K562 (cell line): ENCODE data around the gene CHCHD5. TPM values are rescaled to one million over a fixed set of nuclear protein-coding genes. Genes with fewer than 3 reads are reported as not detected.
A peak's percentile ranks its signal among the peaks of the same experiment; 100 is the strongest.

Experiments used
- CHD1 ChIP-seq: fragments of 200-600 bp; sonication (generic); IDR thresholded peaks from one replicate; pipeline ENCODE4 v1.6.1; 2012; ENCODE audit warnings: mild to moderate bottlenecking, moderate library complexity, low read length, inconsistent platforms
- CHD7 ChIP-seq: fragments of 200-600 bp; sonication (generic); IDR thresholded peaks from one replicate; pipeline ENCODE4 v1.6.1; 2012; ENCODE audit warnings: mild to moderate bottlenecking, low read depth, low read length, inconsistent platforms
- ESRRB ChIP-seq: fragments of 250-450 bp; sonication (Bioruptor Pico); IDR thresholded peaks from 2 replicates; pipeline ENCODE4 v1.5.0; 2020; ENCODE audit warnings: mild to moderate bottlenecking, moderate library complexity, borderline replicate concordance
- EZH2 ChIP-seq: IDR thresholded peaks from 2 replicates; pipeline ENCODE4 v1.6.1; 2012; ENCODE audit warnings: low read depth, mild to moderate bottlenecking, inconsistent platforms, low read length, borderline replicate concordance
- JUND ChIP-seq, 2 experiments: IDR thresholded peaks; 2 replicates in 1 of 2; 3 replicates in 1 of 2; pipeline ENCODE4 v1.6.1; 2011; ENCODE audit warnings: borderline replicate concordance in 2 of 2, low read depth in 2 of 2, low read length in 2 of 2, improper control_type of control experiment in 1 of 2, missing biosample characterization in 1 of 2, missing genetic modification characterization in 1 of 2, missing genetic modification reagents in 1 of 2
- KAT2B ChIP-seq: IDR thresholded peaks from one replicate; pipeline ENCODE4 v1.6.1; 2012; ENCODE audit warnings: low read depth, mild to moderate bottlenecking, control low read depth, inconsistent platforms, low read length, moderate library complexity
- MAFF ChIP-seq: IDR thresholded peaks from 2 replicates; pipeline ENCODE4 v1.6.1; 2012; ENCODE audit warnings: low read length, improper control_type of control experiment
- RAD21 ChIP-seq, 2 experiments: fragments of 250-450 bp in 1 of 2; fragments of 450-650 bp in 1 of 2; sonication (Bioruptor Pico) in 1 of 2; formaldehyde crosslinking in 1 of 2; IDR thresholded peaks in 1 of 2; conservative IDR thresholded peaks in 1 of 2; 2 replicates each; pipeline versions ENCODE4 v1.4.0 to v1.8.0; 2020 to 2022; ENCODE audit warnings: mild to moderate bottlenecking in 2 of 2, moderate library complexity in 1 of 2
- RBBP5 ChIP-seq: fragments of 200-600 bp; sonication (generic); IDR thresholded peaks from 2 replicates; pipeline ENCODE4 v1.6.1; 2012; ENCODE audit warnings: borderline replicate concordance, mild to moderate bottlenecking, low read length, control low read depth, inconsistent platforms; ENCODE audit not compliant: insufficient read depth, poor library complexity, severe bottlenecking
- SFPQ ChIP-seq: fragments of 200-400 bp; formaldehyde crosslinking; IDR thresholded peaks from 2 replicates; pipeline ENCODE4 v1.6.1; 2017; ENCODE audit warnings: mild to moderate bottlenecking, low read depth, low read length, moderate library complexity
- TRIM24 ChIP-seq, 2 experiments: fragments of 450-650 bp; IDR thresholded peaks; 2 replicates each; pipeline ENCODE4 v1.6.1; 2016
- ZNF140 ChIP-seq: fragments of 250-450 bp; sonication (Bioruptor Pico); IDR thresholded peaks from 2 replicates; pipeline ENCODE4 v1.8.0; 2021; ENCODE audit warnings: moderate library complexity, mild to moderate bottlenecking, inconsistent platforms
- ZNF232 ChIP-seq: sonication (generic); formaldehyde crosslinking; IDR thresholded peaks from 2 replicates; pipeline ENCODE4 v1.8.0; 2022; ENCODE audit warnings: mild to moderate bottlenecking, missing genetic modification reagents
- ZNF311 ChIP-seq: fragments of 250-450 bp; sonication (Bioruptor Pico); IDR thresholded peaks from 2 replicates; pipeline ENCODE4 v1.4.0; 2020; ENCODE audit warnings: mild to moderate bottlenecking, moderate library complexity
- polyA plus RNA-seq, 8 experiments: library from polyadenylated mRNA; depleted of rRNA in 4 of 8; stranded (reverse) in 5 of 8; unstranded in 3 of 8; fragments of >200 nt; fragmentation: Nextera tagmentation in 2 of 8; fragmentation: Illumina TruSeq in 1 of 8; extraction: Ambion mirVana in 2 of 8; extraction: Trizol in 1 of 8; gene quantifications; 2 replicates each; pipeline versions ENCODE4 v1.2.1 to v1.2.3, GENCODE V29; 2011 to 2014; ENCODE audit warnings: inconsistent platforms in 1 of 8, missing spikeins in 1 of 8
- total RNA-seq, 7 experiments: library from RNA; depleted of rRNA in 6 of 7; stranded (reverse); fragments of >200 nt in 6 of 7; fragmentation: Illumina TruSeq in 2 of 7; extraction: Trizol in 2 of 7; gene quantifications; 2 replicates each; pipeline versions ENCODE4 v1.2.1 to v1.2.3, GENCODE V29; 2011 to 2021; ENCODE audit warnings: low replicate concordance in 1 of 7

Gene CHCHD5
- total and polyA plus RNA-seq, 9 of the 15 experiments (the other 6 are each of a cell fraction or from before 2014, with no cell fraction given): 7.4 to 79.3 (median 33.4) TPM

- TF ChIP-seq CHD7: no peak
- no peak for TF ChIP-seq ESRRB (CRISPR knock-in tag)
- no peak for TF ChIP-seq ZNF311 (CRISPR knock-in tag)
- TF ChIP-seq SFPQ: no peak
- no peak; the same call in 1 of the 2 replicates for TF ChIP-seq MAFF
- no peak for TF ChIP-seq RAD21 (CRISPR knock-in tag; conservative IDR thresholded peaks at IDR 0.05 in 1 of 2, IDR thresholded peaks at IDR 0.05 in 1 of 2)
- no peak for TF ChIP-seq TRIM24 (IDR thresholded peaks at IDR 0.05)
- peak; percentile 71; the same call in 1 of the 2 replicates for TF ChIP-seq JUND (IDR thresholded peaks at IDR 0.05; ENCODE audit: borderline replicate concordance, low read depth, low read length)
- peak; percentile 62; the same call in 1 of the 3 replicates for TF ChIP-seq JUND (tag; IDR thresholded peaks at IDR 0.05; ENCODE audit: borderline replicate concordance, low read depth, low read length)
- TF ChIP-seq EZH2: no peak
- TF ChIP-seq KAT2B: no peak
- TF ChIP-seq ZNF232: no peak
- TF ChIP-seq ZNF140 (CRISPR knock-in tag): no peak
- TF ChIP-seq CHD1: no peak
- no peak for TF ChIP-seq RBBP5
These were observed 38.1 kb downstream of the CHCHD5 start (continued) for GRCh38 chr2:112622528-112622849.
